Liver (tissue), 3 donors: Measurements from ENCODE around the gene FAT1.

Source experiments
- FOXA1 ChIP-seq: IDR thresholded peaks from 2 replicates; pipeline ENCODE4 v1.6.1; 2016; ENCODE audit warnings: antibody characterized with exemption
- JUND ChIP-seq, 2 donors: IDR thresholded peaks; 2 replicates each; pipeline ENCODE4 v1.6.1; 2016; ENCODE audit warnings: antibody characterized with exemption in 2 of 2
- RAD21 ChIP-seq, 2 donors: IDR thresholded peaks; 2 replicates each; pipeline ENCODE4 v1.6.1; 2016; ENCODE audit warnings: antibody characterized with exemption in 2 of 2, mild to moderate bottlenecking in 2 of 2
- TAF1 ChIP-seq: conservative IDR thresholded peaks from 2 replicates; pipeline ENCODE4 v1.6.1; 2016; ENCODE audit warnings: antibody characterized with exemption, mild to moderate bottlenecking
- TF ChIP-seq, protein P1 (sequence below): IDR thresholded peaks from 2 replicates; pipeline ENCODE4 v1.6.1; 2016; ENCODE audit warnings: antibody characterized with exemption
- TF ChIP-seq, protein P2 (sequence below): IDR thresholded peaks from 2 replicates; pipeline ENCODE4 v1.6.1; 2016; ENCODE audit warnings: antibody characterized with exemption, mild to moderate bottlenecking
- TF ChIP-seq, protein P3 (sequence below): fragments of 150-350 bp; IDR thresholded peaks from 2 replicates; pipeline ENCODE4 v1.5.1; 2017; ENCODE audit warnings: improper control_type of control experiment, low read depth, low read length; ENCODE audit not compliant: missing input control
- TF ChIP-seq, protein P4 (sequence below): IDR thresholded peaks from 2 replicates; pipeline ENCODE4 v1.6.1; 2016; ENCODE audit warnings: antibody characterized with exemption
- donor health status: healthy.
- donor health status: healthy.

DNA sequence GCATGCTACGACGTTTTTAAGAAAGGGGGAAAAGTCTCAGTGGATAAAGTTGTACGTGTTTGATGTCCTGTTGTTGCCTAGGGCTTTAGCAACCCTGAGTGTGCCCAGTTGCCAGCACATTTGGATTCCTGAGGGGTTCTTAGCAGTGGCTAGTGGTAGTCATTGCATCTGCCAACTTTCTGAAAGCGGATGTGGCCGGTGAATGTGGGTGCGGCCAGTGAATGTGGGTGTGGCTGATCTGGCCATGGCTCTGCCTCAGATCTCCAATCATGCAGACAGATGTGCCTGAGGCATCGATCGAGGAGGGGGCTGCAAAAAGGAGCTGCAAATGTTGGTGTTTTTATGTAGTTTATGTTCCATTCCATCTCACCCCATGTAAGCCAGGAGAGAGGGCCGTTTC lies 41.5 kb upstream of the FAT1 start:
- TF ChIP-seq, protein P1, sequence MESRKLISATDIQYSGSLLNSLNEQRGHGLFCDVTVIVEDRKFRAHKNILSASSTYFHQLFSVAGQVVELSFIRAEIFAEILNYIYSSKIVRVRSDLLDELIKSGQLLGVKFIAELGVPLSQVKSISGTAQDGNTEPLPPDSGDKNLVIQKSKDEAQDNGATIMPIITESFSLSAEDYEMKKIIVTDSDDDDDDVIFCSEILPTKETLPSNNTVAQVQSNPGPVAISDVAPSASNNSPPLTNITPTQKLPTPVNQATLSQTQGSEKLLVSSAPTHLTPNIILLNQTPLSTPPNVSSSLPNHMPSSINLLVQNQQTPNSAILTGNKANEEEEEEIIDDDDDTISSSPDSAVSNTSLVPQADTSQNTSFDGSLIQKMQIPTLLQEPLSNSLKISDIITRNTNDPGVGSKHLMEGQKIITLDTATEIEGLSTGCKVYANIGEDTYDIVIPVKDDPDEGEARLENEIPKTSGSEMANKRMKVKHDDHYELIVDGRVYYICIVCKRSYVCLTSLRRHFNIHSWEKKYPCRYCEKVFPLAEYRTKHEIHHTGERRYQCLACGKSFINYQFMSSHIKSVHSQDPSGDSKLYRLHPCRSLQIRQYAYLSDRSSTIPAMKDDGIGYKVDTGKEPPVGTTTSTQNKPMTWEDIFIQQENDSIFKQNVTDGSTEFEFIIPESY: no peak
- TF ChIP-seq, protein P2, sequence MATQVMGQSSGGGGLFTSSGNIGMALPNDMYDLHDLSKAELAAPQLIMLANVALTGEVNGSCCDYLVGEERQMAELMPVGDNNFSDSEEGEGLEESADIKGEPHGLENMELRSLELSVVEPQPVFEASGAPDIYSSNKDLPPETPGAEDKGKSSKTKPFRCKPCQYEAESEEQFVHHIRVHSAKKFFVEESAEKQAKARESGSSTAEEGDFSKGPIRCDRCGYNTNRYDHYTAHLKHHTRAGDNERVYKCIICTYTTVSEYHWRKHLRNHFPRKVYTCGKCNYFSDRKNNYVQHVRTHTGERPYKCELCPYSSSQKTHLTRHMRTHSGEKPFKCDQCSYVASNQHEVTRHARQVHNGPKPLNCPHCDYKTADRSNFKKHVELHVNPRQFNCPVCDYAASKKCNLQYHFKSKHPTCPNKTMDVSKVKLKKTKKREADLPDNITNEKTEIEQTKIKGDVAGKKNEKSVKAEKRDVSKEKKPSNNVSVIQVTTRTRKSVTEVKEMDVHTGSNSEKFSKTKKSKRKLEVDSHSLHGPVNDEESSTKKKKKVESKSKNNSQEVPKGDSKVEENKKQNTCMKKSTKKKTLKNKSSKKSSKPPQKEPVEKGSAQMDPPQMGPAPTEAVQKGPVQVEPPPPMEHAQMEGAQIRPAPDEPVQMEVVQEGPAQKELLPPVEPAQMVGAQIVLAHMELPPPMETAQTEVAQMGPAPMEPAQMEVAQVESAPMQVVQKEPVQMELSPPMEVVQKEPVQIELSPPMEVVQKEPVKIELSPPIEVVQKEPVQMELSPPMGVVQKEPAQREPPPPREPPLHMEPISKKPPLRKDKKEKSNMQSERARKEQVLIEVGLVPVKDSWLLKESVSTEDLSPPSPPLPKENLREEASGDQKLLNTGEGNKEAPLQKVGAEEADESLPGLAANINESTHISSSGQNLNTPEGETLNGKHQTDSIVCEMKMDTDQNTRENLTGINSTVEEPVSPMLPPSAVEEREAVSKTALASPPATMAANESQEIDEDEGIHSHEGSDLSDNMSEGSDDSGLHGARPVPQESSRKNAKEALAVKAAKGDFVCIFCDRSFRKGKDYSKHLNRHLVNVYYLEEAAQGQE: no peak
- TF ChIP-seq, protein P3, sequence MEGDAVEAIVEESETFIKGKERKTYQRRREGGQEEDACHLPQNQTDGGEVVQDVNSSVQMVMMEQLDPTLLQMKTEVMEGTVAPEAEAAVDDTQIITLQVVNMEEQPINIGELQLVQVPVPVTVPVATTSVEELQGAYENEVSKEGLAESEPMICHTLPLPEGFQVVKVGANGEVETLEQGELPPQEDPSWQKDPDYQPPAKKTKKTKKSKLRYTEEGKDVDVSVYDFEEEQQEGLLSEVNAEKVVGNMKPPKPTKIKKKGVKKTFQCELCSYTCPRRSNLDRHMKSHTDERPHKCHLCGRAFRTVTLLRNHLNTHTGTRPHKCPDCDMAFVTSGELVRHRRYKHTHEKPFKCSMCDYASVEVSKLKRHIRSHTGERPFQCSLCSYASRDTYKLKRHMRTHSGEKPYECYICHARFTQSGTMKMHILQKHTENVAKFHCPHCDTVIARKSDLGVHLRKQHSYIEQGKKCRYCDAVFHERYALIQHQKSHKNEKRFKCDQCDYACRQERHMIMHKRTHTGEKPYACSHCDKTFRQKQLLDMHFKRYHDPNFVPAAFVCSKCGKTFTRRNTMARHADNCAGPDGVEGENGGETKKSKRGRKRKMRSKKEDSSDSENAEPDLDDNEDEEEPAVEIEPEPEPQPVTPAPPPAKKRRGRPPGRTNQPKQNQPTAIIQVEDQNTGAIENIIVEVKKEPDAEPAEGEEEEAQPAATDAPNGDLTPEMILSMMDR: no peak
- TF ChIP-seq FOXA1: no peak
- no peak for TF ChIP-seq RAD21 (IDR thresholded peaks at IDR 0.05)
- TF ChIP-seq TAF1: no peak
- TF ChIP-seq JUND (IDR thresholded peaks at IDR 0.05): no peak
- TF ChIP-seq, protein P4, sequence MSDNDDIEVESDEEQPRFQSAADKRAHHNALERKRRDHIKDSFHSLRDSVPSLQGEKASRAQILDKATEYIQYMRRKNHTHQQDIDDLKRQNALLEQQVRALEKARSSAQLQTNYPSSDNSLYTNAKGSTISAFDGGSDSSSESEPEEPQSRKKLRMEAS: no peak
